NCI-H1092 (cell line): ENCODE results near the gene DNAH8.

Experiments
- DNase-seq: peaks from one replicate; lab custom pipeline; 2025; lab: John Stamatoyannopoulos, UW

Gene DNAH8, protein sequence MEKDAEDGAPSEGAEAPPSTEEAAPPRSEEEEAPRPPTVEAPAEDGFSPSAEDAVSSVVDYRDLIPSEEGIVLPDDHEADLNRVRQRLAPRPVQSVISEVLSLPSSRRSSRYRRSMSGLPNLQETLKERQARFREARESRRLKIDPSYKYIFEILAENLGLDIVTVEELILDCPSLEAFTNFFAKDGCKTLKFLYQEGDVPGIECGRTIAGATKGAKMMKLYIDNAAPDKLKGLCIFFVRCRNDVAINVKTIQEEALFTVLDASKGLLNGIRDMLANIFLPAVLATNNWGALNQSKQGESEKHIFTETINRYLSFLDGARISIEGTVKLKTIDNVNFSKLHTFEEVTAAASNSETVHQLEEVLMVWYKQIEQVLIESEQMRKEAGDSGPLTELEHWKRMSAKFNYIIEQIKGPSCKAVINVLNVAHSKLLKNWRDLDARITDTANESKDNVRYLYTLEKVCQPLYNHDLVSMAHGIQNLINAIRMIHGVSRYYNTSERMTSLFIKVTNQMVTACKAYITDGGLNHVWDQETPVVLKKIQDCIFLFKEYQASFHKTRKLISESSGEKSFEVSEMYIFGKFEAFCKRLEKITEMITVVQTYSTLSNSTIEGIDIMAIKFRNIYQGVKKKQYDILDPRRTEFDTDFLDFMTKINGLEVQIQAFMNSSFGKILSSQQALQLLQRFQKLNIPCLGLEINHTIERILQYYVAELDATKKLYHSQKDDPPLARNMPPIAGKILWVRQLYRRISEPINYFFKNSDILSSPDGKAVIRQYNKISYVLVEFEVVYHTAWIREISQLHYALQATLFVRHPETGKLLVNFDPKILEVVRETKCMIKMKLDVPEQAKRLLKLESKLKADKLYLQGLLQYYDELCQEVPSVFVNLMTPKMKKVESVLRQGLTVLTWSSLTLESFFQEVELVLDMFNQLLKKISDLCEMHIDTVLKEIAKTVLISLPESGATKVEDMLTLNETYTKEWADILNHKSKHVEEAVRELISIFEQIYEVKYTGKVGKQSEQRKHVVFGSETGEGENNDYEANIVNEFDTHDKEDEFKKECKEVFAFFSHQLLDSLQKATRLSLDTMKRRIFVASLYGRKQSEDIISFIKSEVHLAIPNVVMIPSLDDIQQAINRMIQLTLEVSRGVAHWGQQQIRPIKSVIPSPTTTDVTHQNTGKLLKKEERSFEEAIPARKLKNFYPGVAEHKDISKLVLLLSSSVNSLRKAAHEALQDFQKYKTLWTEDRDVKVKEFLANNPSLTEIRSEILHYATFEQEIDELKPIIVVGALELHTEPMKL (N-terminal part only)

DNA sequence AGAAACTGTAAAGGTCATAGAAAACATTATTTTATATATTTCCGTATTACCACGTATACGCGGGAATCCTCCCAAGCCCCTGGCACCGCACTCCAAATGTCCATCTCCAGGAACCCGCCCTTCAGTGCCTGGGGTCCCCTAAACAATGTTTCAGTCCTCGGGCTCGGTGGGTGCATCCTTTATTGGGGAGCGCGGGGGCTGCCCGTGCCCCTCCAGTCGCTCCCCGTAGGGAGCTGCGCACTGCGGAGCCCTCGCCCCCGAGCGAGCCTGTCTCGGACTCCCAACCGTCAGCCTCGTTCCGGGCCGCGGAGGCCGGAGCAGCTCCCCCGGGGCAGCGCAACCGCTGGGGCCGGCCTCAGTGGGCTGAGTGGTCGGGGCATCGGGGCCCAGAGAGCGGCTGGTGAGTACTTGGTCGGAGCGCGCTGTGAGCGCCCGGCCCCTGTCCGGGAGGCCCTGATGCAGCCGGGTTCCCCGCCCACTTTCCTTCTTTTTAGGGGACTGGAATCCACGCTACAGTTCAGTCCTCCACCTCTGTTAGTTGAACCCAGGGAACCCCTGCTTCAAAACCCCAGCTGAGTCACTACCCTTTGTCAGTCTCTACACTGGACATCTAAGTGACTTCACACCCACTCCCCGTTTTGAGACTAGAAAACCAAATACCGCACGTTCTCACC is at the start of gene DNAH8:
Gene DNAH8, plus strand, starts transcription at position 296 of the 674 bp plus-strand sequence. CDS start 7,499 bp downstream, outside the sequence.
- no peak for DNase-seq

DNA sequence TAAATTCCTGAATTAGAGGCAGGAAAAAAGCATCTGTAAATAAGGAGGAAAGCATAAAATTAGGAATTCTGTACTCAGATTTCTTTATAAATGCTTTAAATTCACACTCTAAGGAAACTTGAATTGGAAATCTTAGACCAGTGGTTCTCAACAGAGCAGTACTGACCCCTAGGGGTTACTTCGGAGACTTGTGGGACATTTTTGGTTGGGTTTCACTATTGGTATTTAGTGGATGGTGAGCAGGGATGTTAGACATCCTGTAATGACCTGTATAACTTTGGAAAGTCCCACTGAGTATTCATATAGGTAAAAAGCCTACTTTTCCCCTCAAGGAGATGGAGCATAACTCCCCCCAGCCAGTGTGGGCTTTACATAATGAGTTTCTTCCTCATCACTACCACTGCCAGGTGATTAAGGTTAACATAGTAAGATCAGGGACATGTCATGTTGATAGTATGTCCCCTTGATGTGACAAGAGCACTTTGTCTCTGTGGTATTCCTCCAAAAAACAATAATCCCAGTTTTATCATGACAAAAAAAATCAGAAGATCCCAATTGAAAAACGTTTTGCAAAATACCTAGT is 43.1 kb upstream of the DNAH8 start:
- DNase-seq, result no peak

DNA sequence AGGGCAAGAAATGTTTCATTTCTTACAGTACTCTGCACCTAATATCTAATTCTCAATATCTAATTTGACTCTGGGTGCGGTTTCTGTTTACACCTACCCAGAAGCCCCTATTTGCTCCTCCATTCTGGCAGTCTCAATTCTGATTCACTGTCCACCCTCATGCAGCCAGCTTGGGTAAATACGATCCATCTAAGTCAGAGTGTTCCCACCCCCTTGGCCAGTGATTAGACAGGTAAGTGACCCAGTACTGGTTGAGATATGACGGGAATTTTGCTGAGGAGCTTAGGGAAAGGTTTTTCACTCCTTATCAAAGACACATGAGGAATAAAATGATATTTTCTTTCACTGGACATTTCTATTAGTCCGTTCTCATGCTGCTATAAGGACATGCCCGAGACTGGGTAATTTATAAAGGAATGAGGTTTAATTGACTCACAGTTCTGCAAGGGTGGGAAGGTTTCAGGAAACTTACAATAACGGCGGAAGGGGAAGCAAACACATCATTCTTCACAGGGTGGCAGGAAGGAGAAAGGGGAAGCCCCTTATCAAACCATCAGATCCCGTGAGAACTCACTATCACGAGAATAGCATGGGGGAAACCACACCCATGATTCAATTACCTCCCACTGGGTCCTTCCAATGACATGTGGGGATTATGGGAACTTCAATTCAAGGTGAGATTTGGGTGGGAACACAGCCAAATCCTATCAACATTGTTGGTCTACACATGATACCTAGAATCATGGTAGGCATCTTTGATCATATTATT is 41.5 kb upstream of the DNAH8 start:
- DNase-seq, result no peak

DNA sequence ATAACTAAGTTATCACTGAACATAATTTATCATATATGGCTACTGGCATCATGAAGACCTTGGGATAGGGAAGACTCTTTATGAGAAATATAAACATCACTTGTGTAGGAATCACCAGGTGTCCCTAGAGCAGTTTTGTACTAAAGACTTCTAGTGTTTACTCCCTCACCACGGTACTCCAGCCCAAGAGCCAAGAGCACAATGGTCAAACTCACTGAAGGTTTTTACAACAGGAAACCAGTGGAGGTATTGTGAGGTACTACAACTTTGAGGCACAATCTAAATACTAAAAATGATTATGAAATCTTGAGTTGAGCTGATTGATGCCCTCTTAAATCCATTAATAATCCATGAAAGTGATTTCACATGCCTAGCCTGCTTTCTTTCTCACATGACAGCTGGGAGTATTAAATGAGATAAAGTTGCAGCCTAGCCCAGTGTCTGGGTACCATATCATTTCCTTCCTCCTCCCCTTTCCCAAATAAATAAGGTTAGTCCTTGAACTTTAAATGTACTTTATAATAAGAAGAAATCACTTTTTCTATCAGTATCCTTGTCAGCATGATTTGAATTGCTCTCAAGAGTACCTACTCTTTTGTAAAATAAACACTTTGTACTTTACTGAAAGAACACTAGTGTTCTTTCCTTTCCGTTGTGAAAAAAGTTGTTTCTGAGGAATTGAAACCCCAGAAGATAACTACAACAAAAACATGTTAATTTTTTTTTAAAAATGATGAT is 38.7 kb upstream of the DNAH8 start:
- DNase-seq, result no peak

DNA sequence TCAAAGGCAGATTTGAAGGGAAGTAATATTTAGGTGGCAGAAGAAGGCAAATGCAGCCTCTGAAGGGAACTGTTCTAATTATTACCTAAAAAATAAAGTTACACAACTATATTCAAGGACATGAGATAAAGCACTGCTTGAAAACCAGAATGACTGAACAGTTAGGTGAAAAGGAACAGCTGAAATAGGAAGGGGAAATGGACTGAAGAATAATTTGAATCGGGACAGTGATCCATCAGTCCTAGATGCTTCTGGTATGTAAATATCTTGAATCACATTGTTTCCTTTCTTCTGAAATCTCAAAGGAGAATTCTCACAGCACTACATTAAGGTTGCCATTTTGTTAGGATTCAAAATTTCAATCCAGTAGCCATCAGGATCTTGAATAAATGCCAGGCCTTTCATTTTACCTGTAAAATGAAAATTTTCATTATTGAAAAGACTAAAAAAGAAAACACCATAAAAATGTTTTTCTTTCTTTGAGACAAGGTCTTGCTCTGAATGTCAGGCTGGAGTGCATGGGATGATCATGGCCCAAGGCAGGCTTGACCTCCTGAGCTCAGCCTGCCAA is 38.1 kb upstream of the DNAH8 start:
- DNase-seq, result no peak

DNA sequence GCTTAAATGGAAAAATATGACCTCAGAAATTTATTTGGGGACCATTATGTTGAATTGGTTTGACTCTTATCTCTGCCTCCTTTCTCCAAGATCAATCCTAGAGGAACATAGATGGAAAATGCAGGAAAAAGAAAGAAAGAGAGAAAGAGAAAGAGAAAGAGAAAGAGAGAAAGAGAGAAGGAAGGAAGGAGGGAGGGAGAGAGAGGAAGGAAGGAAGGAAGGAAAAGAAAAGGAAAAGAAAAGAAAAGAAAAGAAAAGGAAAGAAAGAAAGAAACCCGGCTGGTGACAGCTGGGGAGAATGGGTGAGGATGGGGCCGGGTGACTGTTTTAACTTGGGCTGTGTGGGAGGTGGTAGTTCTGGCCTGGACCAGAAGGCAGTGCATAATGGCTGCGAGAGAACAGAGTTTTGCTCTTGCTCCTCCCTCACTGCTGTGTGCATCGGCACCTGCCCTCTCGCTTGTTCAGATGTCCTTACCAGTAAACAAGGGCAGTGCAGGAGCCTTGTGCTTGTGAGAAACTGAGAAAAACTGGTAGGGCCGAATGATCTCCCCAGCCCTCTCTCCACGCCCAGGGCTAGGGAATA is 36.8 kb upstream of the DNAH8 start:
- no peak for DNase-seq

DNA sequence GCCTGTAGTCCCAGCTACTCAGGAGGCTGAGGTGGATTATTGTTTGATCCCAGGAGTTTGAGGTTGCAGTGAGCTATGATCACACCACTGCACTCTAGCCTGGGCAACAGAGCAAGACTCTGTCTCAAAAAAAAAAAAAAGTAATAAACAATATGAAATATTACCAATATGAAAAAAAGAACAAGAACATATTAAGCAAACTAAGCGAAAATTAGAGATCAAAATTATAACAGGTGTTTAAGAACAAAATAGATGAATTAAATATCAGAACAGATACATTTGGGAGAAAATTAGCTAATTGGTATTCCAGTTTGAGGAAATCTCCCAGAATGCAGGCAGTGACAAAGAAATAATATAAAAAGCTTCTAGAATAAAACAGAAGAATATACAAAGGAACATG is 35.4 kb upstream of the DNAH8 start:
- no peak for DNase-seq

DNA sequence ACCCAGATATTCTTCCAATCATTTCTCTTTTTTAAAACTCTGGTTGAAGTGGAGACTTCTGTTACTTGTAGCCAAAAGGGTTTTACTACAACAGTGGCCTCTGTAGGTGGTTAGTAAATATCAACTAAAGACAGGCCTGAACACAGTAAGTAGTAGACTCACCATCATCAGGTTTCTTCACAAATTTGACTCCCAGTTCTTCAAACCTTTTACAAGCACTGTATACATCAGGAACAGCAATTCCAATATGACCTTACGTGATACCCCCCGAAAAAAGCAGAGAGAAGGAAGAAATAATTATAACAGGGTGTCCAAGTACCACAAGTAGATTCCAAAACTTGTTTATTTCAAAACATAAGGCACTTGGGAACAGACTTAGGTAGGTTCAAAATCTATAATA is 33.3 kb upstream of the DNAH8 start:
- no peak for DNase-seq

DNA sequence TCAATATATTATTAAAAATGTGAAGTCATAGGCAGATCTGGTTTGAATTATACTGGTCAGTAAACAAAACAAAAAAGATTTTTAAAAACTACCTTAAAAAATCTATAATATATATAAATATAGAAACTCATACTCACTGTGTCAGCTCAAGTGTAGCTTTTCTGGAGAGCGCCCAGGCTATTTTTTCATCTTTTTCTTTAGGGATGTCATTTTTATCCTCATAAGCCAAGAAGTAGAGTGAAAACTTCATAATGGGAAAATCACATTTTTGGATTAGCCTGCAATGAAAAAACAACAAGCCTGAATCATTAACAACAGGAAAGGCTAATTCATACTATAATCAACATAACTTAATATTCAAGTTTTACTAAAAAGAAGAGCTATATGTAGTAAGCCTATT is 30.9 kb upstream of the DNAH8 start:
- DNase-seq, result no peak

DNA sequence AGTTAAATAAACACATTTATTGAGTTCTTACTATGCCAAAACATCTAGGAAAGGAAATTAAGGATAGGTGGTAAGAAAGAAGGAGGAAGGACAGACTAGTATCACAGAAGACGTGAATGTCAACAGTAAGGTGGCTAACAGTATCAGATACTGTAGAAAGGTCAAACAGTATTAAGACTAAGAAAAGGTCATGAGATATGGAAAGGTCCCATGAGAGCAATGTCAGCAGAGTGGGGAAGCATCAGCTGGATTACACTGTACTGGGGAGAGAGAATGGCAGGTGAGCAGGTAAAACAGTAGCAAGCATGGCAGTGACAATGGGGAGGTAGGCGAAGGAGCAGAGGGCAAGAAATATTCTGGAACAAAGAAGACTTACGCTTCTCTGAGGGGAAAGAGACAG is 30.2 kb upstream of the DNAH8 start:
- no peak for DNase-seq

DNA sequence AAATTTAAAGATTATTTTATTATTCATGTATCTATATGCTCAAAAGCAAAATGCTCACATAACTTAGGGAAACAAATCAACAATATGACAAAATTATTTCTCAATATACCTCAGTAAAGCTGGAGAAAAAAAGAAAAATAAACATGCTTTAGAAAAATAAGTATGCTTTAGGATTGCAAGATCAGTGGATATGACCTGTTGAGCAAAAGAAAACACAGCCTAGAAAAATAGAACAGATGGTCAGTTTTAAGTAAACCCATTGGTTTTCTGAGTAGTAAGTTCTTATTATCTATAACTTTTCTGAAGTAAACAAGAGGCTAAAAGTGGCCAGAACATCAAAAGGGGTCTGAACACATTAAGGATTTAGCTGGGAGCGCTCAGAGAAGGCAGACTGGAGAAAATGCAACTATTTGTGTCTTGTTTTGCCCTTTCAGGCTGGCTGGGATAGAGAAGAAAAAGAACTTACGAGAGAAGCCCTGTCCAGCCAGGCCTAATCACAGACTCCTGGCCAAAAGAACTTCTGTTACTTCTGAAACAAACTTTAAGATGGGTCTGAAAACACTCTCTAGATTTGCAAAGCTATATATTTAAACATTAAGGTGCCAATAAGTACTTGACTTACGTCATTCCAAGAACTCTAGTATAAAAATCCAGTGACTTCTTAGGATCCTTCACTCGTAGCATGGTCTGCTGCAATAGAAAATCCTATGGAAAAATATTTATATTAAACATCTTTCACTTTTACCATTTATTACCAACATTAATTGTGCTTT is 28.7 kb upstream of the DNAH8 start:
- no peak for DNase-seq

DNA sequence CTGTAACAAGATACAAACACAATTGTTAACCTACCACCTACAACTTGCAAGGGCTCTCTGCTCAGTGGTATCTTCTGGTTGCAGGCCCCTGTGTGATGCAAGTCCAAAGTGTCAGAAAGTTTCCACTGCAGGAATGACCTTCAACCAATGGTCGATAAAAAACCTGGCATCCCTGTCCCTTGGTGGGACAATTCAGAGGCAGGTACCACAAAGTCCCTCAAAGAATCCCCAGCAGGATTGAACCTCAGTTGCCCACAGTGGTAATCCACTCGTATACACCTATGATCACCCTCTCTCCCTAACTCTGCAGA is 28.1 kb upstream of the DNAH8 start:
- no peak for DNase-seq

DNA sequence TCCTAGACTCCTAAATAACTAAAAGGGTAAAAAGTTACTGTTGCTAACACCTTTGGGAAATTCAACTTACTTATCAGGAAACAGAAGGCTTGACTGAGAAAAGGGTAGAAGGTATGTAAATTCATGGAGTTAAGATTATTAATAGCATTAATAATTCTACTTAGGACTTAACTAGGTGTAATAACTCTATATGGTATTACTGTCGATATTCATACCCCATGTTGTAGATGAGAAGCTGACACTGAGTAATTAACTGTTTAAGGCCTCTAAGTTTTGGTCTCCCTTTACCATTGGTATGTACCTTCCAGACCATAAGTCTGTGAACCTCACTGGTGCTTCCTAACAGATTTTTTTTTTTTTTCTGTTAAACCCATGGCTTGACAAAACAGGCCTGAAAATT is 27.6 kb upstream of the DNAH8 start:
- no peak for DNase-seq

DNA sequence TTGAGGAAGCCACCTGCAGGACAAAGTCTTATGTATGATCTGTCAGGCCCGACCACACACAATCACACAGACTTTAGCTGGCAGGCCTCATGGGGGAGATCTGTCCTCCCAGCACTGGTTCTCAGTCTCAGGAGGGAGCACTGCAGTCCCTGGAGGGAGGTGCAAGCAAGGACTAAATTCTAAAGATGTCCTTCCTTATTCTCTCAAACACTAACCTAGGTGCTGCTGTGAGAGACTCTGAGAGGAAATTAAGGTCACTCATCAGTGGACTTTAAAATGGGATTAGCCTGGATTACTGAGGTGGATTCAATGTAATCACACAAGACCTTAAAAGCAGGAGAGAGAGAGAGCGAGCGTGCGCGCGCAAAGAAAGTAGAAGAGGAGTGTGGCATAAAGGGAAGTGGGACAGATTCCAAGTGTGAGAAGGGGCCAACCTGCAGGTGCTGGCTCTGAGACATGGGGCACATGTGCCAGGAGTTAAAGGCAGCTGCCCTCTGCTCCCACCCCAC is 26.5 kb upstream of the DNAH8 start:
- no peak for DNase-seq

DNA sequence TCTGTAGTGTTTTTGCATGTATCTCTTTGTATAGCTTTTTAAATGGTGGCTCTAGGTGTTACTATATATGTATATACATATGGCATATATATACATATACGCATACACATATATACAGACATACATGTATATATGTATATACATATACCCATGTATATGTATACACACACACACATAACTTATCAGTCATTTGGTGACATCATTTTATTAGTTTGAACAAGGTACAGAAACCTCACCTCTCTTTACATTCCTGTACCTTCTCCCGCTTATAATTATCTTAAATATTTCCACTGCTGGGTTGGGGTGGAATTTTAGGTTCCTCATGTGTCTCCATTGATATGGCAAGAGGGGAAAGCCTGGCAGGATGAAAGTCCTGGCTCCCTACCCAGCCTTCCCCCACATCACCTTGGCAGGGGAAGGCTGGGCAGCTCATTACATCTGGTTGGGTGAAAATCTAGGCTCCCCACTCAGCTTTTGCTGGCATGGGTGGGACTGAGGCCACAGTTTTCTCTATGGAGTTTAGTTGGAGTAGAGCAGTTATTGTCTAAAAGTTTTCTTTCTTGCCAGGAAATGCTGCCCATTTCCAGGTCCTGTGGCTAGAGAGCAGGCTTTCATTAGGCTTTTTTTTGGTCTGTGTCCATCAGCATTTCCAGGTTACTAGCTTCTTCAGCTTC is 19.7 kb upstream of the DNAH8 start:
- DNase-seq, result no peak

DNA sequence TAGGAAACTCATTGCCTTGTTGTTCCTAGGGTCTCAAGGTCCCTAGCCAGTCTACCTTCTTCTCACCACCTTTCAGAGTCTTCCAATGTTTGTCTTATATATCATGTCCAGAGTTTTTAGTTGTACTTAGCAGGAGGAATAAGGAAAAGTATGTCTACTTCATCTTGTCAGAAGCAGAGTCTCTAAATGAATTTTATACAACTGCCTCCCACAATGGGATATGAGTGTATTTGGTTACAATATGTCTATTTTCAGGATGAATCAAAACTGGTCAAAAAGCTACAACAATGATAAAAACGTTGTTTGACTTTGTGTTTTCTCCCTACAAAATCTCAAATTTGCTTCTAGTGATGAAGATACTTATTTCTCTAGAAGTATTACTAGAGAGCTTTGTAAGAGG is 19.2 kb upstream of the DNAH8 start:
- DNase-seq, result no peak

DNA sequence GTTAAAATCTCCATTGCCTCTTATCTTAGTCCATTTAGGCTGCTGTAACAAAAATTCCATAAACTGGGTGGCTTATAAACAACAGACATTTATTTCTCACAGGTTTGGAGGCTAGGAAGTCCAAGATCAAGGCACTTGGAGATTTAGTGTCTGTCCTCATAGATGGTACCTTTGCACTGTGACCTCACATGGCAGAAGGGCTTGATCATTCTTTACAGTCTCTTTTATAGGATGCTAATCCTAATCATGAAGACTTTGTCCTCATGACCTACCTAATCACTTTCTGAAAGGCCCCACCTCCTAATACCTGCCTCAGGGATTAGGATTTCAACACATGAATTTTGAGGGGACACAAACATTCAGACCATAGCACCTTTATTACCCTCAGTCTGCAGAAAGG is 18.8 kb upstream of the DNAH8 start:
- no peak for DNase-seq

DNA sequence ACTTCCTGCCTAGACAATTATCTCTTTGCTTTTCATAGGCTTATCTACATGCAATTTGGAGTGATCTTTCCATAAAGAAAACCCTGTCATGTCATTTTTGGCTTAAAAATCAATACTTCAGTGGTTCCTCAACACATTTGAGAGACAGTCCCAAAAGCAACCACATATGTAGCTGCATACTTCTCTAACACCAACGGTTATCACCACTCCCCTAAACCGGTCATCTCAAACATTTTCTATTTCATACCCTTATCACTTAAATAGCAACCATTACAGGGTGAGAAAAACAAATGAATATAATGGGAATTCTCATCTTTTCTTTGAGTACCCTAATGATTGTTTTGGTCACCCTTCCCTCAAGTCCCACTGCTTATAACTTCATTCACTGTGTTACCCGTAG is 17.3 kb upstream of the DNAH8 start:
- no peak for DNase-seq
